ENCODE data around the gene ADAMTSL4. TPM values are rescaled to one million over a fixed set of nuclear protein-coding genes. Genes with fewer than 3 reads are reported as not detected.

Gene ADAMTSL4
- total and polyA plus RNA-seq, 12 donors: 1.7 to 34.4 (median 9.2) TPM

DNA sequence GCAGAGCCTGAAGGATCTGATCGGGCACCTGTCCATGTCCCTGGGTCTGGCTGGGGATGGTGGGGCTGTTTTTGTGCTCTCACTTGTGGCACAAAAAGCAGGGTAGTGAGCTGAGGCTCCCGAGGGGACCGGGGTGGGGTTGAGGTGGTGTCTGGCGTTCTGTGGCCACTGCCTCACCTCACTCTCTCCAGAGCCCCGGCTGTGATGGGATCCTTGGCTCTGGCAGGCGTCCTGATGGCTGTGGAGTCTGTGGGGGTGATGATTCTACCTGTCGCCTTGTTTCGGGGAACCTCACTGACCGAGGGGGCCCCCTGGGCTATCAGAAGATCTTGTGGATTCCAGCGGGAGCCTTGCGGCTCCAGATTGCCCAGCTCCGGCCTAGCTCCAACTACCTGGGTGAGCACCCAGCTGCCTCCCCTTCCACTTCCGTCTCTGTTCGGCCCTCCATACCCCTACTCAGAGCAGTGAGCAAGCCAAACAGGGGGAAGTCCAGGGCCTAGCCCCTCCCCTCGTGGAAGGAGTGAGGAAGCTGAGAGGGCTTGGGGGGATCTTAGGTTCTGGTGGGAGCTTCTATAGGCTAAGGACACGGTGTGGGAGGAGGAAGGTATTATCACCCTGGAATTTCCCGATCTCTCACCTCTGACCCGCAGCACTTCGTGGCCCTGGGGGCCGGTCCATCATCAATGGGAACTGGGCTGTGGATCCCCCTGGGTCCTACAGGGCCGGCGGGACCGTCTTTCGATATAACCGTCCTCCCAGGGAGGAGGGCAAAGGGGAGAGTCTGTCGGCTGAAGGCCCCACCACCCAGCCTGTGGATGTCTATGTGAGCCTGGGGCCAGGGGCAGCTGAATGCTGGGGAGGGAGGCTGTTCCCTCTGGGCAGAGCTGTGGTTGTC is 7.0 kb downstream of the ADAMTSL4 start:
- TF ChIP-seq, protein P1, sequence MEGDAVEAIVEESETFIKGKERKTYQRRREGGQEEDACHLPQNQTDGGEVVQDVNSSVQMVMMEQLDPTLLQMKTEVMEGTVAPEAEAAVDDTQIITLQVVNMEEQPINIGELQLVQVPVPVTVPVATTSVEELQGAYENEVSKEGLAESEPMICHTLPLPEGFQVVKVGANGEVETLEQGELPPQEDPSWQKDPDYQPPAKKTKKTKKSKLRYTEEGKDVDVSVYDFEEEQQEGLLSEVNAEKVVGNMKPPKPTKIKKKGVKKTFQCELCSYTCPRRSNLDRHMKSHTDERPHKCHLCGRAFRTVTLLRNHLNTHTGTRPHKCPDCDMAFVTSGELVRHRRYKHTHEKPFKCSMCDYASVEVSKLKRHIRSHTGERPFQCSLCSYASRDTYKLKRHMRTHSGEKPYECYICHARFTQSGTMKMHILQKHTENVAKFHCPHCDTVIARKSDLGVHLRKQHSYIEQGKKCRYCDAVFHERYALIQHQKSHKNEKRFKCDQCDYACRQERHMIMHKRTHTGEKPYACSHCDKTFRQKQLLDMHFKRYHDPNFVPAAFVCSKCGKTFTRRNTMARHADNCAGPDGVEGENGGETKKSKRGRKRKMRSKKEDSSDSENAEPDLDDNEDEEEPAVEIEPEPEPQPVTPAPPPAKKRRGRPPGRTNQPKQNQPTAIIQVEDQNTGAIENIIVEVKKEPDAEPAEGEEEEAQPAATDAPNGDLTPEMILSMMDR (IDR thresholded peaks at IDR 0.05): no peak
- no peak for TF ChIP-seq POLR2A (IDR thresholded peaks at IDR 0.05)
- no peaks in the 10 kb centered on the region for H3K9me3 ChIP-seq (replicated peaks in 1 of 3)
- peaks cover 33 to 40% of the 10 kb centered on the region in 2 donors for H3K4me1 ChIP-seq (replicated peaks in 1 of 2)
- no peak for DNase-seq
- intact Hi-C loops (cut with DNase I): loop anchor here in 1 of 2 donors (5.0 to 10.0 kb wide), 2 partner anchors 66 to 259 kb away; no protein-coding TSS in a partner anchor
- no peak overlapping the region for H3K4me3 ChIP-seq
- H3K27ac ChIP-seq: no peak overlapping the region
- no peaks in the 10 kb centered on the region for H3K27me3 ChIP-seq
- 79 to 82% (median 80%) methylated on average over 13 to 26 of the region's 26 CpGs for WGBS, 4 donors
- no peaks in the 10 kb centered on the region for H3K36me3 ChIP-seq (replicated peaks in 1 of 2)

DNA sequence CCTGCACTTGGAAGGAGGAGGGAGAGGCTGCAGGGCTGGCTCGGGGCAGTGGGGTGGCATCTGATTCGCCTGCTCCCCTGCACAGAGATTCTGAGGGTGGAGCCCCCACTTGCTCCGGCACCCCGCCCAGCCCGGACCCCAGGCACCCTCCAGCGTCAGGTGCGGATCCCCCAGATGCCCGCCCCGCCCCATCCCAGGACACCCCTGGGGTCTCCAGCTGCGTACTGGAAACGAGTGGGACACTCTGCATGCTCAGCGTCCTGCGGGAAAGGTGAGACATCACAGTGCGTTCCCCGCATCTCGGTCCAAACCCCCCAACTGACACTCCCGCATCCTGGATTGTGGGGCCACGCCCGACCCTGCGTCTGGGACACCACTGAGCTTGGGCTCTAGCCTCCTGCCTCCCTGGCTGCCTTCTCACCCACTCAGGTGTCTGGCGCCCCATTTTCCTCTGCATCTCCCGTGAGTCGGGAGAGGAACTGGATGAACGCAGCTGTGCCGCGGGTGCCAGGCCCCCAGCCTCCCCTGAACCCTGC is 7.9 kb downstream of the ADAMTSL4 start:
- Histone ChIP-seq H3K4me1 (replicated peaks in 1 of 2) (peaks cover 35 to 38% of the 10 kb centered on the region in 2 donors), H3K4me3 (no peak overlapping the region), H3K36me3 (replicated peaks in 1 of 2) (no peaks in the 10 kb centered on the region), H3K27me3 (no peaks in the 10 kb centered on the region), H3K9me3 (replicated peaks in 1 of 3) (no peaks in the 10 kb centered on the region), H3K27ac (peak overlapping the region in 1 of 5 donors; percentile 27)
- intact Hi-C loops (cut with DNase I): loop anchor here in 1 of 2 donors (5.0 to 10.0 kb wide), 2 partner anchors 65 to 258 kb away; no protein-coding TSS in a partner anchor
- WGBS, 4 donors: 90 to 93% (median 92%) methylated on average over 9 to 26 of the region's 26 CpGs
- DNase-seq: peak in 2 of 7 donors; percentile 15 to 58
- no peak for TF ChIP-seq POLR2A (IDR thresholded peaks at IDR 0.05)
- TF ChIP-seq, protein P1 (IDR thresholded peaks at IDR 0.05): no peak

DNA sequence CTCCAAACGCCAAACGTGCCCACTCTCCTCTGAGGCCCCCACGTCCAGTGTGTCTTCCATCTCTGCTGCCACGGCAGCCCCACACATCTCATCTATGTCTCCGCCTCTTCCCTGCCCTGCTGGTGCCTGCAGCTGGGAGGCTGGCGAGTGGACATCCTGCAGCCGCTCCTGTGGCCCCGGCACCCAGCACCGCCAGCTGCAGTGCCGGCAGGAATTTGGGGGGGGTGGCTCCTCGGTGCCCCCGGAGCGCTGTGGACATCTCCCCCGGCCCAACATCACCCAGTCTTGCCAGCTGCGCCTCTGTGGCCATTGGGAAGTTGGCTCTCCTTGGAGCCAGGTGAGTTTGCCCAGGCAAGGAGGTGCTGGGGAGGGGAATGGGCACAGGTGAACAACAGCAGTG is 8.6 kb downstream of the ADAMTSL4 start:
- H3K9me3 ChIP-seq (replicated peaks in 1 of 3): no peaks in the 10 kb centered on the region
- no peak overlapping the region for H3K4me3 ChIP-seq
- no peak for TF ChIP-seq POLR2A (IDR thresholded peaks at IDR 0.05)
- TF ChIP-seq, protein P1 (IDR thresholded peaks at IDR 0.05): no peak
- intact Hi-C loops (cut with DNase I): loop anchor here in 1 of 2 donors (5.0 to 10.0 kb wide), 2 partner anchors 64 to 257 kb away; no protein-coding TSS in a partner anchor
- DNase-seq: peak in 1 of 7 donors; percentile 8
- peaks cover 36 to 38% of the 10 kb centered on the region in 2 donors for H3K4me1 ChIP-seq (replicated peaks in 1 of 2)
- H3K36me3 ChIP-seq (replicated peaks in 1 of 2): no peaks in the 10 kb centered on the region
- H3K27me3 ChIP-seq: no peaks in the 10 kb centered on the region
- H3K27ac ChIP-seq: peak overlapping the region in 1 of 5 donors; percentile 27
- WGBS, 4 donors: 81 to 89% (median 89%) methylated on average over 10 to 15 of the region's 15 CpGs

DNA sequence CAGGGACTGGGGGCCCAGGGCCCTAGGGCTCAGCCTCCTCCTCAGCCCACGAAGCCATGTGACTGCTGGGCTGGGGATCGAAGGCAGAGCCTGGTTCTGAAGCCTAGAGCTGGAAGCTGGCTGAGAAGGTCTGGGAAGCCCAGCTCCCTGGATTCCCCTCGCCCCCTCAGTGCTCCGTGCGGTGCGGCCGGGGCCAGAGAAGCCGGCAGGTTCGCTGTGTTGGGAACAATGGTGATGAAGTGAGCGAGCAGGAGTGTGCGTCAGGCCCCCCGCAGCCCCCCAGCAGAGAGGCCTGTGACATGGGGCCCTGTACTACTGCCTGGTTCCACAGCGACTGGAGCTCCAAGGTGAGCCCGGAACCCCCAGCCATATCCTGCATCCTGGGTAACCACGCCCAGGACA is 9.1 kb downstream of the ADAMTSL4 start:
- H3K27me3 ChIP-seq: no peaks in the 10 kb centered on the region
- intact Hi-C loops (cut with DNase I): loop anchor here in 1 of 2 donors (5.0 to 10.0 kb wide), 2 partner anchors 64 to 256 kb away; no protein-coding TSS in a partner anchor
- peak in 1 of 7 donors; percentile 9 for DNase-seq
- H3K4me3 ChIP-seq: peak overlapping the region in 1 of 4 donors; percentile 28
- peak overlapping the region in 2 of 5 donors; percentile 100 for H3K27ac ChIP-seq
- no peaks in the 10 kb centered on the region for H3K9me3 ChIP-seq (replicated peaks in 1 of 3)
- no peak for TF ChIP-seq POLR2A (IDR thresholded peaks at IDR 0.05)
- TF ChIP-seq, protein P1 (IDR thresholded peaks at IDR 0.05): no peak
- peaks cover 37 to 38% of the 10 kb centered on the region in 2 donors for H3K4me1 ChIP-seq (replicated peaks in 1 of 2)
- WGBS, 4 donors: 76 to 100% (median 83%) methylated on average over 2 to 15 of the region's 15 CpGs
- H3K36me3 ChIP-seq (replicated peaks in 1 of 2): no peaks in the 10 kb centered on the region
